HG02938 (cell line): ENCODE measurements around the gene FOXG1.

Experiments used
- ATAC-seq: cut with Tn5 transposase; IDR thresholded peaks from one replicate; pipeline ENCODE4 v1.9.1; 2021; ENCODE audit warnings: mild to moderate bottlenecking, moderate library complexity; ENCODE audit not compliant: unreplicated experiment

FOXG1 gene

GRCh38 chr14:28761438-28762291 is 4.9 kb upstream of the FOXG1 start:
- ATAC-seq: no peak

DNA sequence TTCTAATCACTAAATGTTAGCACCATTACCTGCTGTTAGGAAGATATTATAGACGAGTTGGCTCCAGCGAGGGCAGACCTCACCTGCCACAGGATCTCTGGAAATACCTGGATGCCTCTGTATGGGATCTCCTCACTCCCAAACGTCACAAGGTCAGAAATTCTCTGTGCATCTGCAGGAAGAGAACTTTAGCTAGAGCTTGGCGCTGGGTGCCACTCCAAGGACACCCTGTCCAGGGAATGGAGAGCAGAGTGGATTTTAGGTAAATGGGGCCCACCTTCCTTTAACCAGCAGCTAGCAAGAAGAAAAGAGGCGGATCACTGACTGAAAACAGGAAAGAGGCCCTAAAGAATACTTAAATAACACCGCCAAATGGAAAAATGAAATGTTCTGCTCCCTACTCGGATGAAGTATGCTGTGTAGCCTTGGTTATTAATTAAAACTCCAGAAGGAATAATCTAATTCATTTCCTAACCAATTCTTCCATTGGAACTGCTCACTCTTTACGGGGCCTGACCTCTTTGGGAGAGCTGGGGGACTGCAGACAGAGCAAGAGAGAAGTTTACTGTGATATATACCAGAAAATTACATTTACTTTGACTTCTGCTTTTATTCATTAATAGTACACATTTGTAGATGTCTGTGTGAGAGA is 4.2 kb upstream of the FOXG1 start:
- no peak for ATAC-seq

DNA sequence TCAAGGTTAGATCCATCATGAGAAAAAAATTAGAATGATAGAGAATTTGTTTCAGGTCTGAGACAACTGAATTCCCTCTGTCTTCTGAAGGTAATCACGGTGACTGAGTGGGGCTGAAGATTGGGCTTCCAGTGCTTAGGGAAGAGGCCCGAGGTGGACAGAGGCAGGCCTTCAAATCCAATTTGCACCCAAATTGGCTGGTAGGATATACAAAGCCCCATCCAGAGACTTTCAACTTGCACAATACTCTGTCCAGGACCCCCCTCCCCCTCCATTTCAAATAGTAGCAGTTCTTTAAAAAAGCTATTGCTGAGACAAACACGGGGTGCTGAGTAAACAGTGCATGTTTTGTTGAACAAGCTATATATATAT is 3.6 kb upstream of the FOXG1 start:
- no peak for ATAC-seq

DNA sequence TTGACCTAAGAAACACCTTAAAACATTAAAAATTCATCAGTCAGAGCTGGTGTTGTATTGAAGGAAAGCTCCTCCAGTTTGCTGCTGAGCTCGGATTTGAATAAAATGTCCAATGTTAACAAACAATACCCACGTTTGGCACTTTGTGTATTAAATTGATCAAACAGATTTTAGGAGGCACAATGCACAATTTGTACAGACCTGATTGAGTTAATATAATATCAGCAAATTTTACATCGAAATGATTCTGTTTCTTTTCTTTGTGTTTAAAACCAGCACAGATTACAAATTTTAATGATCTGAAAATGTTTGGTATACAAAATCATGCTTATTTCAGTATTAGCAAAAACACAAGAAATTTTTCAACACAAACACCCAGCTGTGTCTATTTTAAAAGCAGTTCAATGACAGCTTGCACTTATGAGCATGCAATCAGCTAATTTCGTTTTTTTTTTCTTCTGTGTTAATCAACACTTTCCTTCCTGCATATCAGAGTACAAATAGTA is 2.8 kb upstream of the FOXG1 start:
- no peak for ATAC-seq

- ATAC-seq: no peak
These were observed 2.1 kb upstream of the FOXG1 start for GRCh38 chr14:28764257-28765160.

DNA sequence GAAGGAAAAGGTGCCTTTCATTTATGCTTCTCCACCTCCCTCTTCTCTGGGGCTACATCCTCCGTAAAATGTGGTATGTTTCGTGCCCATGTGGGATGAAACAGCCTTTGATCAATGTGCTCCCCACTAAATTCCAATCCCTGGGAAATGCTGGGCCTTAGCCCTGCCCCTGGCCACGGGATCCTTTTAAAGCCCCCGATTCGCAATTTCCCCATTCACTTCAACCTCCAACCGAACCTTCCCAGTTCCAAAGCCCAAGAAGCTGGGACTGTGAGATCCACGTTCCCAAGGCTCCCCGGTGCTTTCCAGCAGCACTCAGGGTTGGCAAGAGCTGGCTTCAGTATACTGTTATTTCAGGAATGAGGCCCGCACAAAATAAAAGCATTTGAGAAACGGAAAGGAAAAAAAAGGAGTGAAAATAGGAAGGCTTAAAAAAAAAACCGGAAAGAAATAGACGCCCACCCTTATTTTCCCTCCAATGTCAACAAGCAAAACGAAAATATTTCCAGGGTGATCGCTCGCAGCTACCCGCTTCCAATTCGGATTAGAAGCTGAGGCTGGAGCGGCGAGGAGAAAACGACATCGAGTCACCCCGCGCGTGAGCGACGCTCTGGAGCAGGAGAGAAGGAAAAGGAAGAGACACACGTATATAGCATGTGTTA is 1.3 kb upstream of the FOXG1 start:
- ATAC-seq: no peak

DNA sequence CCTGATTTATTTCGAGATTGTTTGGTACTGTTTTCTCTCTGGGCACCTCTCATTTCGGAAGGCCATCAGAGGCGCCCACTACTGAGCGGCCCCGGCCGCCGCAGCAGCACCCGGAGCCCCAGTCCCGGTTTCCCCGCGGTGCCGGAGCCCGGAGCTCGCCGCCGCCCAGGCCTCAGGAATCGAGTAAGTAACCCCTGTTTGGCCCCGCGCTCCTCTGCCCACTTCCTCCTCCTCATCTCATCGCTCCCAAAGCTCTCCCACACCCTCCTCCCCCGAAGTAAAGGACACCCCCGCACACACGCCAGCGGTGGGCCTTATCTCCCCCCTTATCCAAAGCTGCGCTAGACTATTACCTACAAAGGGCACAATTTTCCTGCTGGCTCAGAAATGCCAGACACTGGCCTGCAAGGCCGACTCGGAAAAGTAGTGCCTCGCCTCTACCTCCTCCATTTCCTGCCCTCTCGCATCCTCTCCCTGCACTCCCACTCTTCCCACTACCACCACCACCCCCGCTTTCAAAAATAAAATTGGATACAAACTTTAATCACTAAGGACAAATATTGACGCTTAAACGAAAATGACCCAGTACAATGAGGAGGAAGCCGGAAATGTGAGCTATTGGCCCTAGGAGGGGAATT is 637 bp upstream of the FOXG1 start:
- ATAC-seq: no peak

GRCh38 chr14:28767030-28767852 is 654 bp downstream of the FOXG1 start:
- ATAC-seq: no peak

GRCh38 chr14:28767853-28768741 is 1.5 kb downstream of the FOXG1 start:
- no peak for ATAC-seq

GRCh38 chr14:28769276-28769880 is 2.8 kb downstream of the FOXG1 start:
- ATAC-seq: no peak

DNA sequence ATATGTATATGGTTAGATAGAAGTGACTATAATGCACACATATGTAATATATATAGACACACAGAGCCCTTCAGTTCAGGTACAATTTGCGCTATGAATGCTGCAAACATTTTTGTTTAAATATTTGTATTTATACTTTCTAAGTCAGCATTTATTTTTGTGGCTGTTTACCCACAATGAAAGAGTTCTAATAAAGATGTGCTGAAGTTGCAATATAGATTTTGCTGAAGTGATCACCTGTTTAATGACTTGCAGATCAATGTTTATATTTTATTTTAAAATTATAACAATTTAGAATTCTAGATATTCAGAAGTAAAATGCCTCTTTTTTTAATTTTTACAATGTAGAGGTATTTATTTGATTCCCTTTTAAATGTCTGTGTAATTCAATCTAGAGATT is 3.5 kb downstream of the FOXG1 start:
- no peak for ATAC-seq

GRCh38 chr14:28770630-28771029 is 4.0 kb downstream of the FOXG1 start:
- no peak for ATAC-seq

DNA sequence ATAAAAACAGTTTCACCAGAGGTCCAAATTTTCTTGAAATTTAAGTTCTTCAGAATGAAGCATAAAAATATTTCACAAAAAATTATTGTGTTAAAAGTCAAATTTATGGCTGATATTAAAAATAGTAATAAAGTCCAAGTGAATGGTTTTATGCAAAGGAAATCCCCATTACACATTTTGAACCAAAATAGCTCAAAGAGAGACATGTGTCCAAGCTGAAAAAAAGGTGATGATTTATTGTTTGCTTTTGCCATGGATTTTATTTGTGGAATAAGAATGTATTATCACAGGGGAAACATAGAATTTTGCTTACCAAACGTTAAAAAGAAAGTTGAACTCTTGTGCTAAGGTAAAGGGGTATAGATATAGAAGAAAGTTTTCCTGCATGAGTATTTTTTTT is 4.6 kb downstream of the FOXG1 start:
- no peak for ATAC-seq

- ATAC-seq: no peak
These were observed 6.0 kb downstream of the FOXG1 start for GRCh38 chr14:28772613-28773012.

DNA sequence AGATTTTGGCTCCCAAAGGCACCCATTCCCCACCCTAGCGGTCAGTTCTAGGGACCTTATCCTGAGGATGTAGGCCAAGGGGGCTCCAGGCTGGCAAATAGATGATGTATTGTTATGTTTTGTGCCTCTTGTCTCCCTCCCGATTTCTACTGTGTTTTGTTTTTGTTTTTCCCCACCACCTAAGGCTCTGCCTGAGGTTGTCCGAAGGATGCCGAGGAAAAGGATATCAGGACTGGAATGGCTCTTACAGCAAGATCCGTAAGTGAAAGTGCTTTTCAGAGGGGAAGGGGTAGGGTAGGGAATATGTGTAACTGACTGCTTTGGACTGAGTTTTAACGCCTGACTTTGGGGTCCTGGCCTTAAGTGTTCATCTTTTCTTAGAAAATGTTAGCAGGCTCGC is 6.6 kb downstream of the FOXG1 start:
- no peak for ATAC-seq

DNA sequence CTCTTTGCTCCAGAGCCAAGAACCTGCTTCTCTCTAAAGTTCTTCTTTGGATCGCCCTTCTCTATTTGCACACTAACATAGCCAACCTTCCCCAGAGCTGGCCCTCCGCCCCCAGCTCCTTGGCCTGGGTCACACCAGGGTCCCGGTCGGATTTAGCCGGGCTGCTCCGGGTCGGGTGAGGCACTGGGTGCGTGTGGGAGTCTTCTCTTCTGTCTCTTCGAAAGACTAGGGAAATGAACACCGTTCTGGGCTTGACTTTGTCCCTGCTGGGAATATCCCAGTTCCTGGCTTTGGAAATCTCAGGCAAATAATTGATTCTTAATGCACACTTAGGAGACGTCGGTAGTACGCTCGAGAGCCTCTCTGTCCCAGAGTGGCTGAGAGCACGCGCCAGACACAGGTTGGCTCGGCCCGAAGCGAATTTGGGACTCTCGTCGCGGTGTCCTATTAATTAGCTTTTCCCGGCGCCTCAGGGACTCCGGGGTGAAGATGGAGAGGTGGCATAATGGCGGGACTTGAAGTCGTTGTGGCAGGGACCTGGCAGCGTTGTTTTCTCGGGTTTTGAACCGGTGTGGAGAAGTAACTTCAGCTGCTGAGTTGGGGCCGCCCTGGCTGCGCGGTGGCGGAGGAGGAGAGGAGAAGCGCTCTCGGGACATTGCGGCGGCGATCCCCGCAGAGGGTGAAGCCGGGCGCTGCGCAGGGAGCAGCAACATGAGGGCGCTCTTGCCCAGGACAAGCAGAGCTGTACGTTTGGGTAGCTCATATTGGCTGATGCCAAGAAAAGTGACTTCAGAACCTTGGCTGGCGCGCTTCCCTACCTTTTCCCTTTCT is 7.5 kb downstream of the FOXG1 start:
- ATAC-seq: no peak
